Measurements from ENCODE around the gene SNRNP35. TPM values are rescaled to one million over a fixed set of nuclear protein-coding genes. Genes with fewer than 3 reads are reported as not detected.
"Not testable (repeated sequence)": the region's sequence is repeated elsewhere in the genome, so short reads cannot be mapped to it uniquely, and the experiment has no call there.

Gene SNRNP35
- total RNA-seq, 2 experiments from 2014 or later, result 21.5 to 21.8 TPM

GRCh38 chr12:123481251-123481650 is 23.3 kb downstream of the SNRNP35 start:
- H3K9me3 Mint-ChIP-seq; H3K27me3 Mint-ChIP-seq (ENCODE audit: low read depth); H3K36me3 Mint-ChIP-seq (ENCODE audit: low read depth); H3K27ac Mint-ChIP-seq; CTCF ChIA-PET; intact Hi-C loops (cut with micrococcal nuclease); DNase-seq; H3K4me3 Mint-ChIP-seq: not testable (repeated sequence)
- peaks cover 46% of the 10 kb centered on the region for H3K4me1 Mint-ChIP-seq (ENCODE audit: low read depth)

- no peaks in the 10 kb centered on the region for H3K9me3 Mint-ChIP-seq
- intact Hi-C loops (cut with micrococcal nuclease), result no loop called here
- CTCF ChIA-PET, result no interaction called here
- H3K4me1 Mint-ChIP-seq (ENCODE audit: low read depth), result peaks cover 37% of the 10 kb centered on the region
- no peaks in the 10 kb centered on the region for H3K27me3 Mint-ChIP-seq (ENCODE audit: low read depth)
- H3K27ac Mint-ChIP-seq, result no peak overlapping the region
- H3K4me3 Mint-ChIP-seq, result no peak overlapping the region
- DNase-seq, result no peak
- H3K36me3 Mint-ChIP-seq (ENCODE audit: low read depth), result no peaks in the 10 kb centered on the region
Measured at GRCh38 chr12:123482876-123483275, 24.9 kb downstream of the SNRNP35 start.

- intact Hi-C loops (cut with micrococcal nuclease), result no loop called here
- H3K27me3 Mint-ChIP-seq (ENCODE audit: low read depth), result no peaks in the 10 kb centered on the region
- DNase-seq, result peak; percentile 39
- H3K36me3 Mint-ChIP-seq (ENCODE audit: low read depth), result no peaks in the 10 kb centered on the region
- peaks cover 37% of the 10 kb centered on the region for H3K4me1 Mint-ChIP-seq (ENCODE audit: low read depth)
- no peaks in the 10 kb centered on the region for H3K9me3 Mint-ChIP-seq
- CTCF ChIA-PET, result interaction anchor here (1.0 kb wide), 1 partner anchor 11 kb away, joined by 4 read pairs; no protein-coding TSS in a partner anchor
- no peak overlapping the region for H3K27ac Mint-ChIP-seq
- H3K4me3 Mint-ChIP-seq, result no peak overlapping the region
Measured at GRCh38 chr12:123483602-123484248, 25.8 kb downstream of the SNRNP35 start.

- H3K27ac Mint-ChIP-seq, result no peak overlapping the region
- H3K27me3 Mint-ChIP-seq (ENCODE audit: low read depth), result no peaks in the 10 kb centered on the region
Measured at GRCh38 chr12:123485756-123486155, 27.8 kb downstream of the SNRNP35 start.

GRCh38 chr12:123487428-123487827 is 29.5 kb downstream of the SNRNP35 start:
- H3K27ac Mint-ChIP-seq, result no peak overlapping the region
- H3K4me3 Mint-ChIP-seq, result no peak overlapping the region
- H3K27me3 Mint-ChIP-seq (ENCODE audit: low read depth), result no peaks in the 10 kb centered on the region
- CTCF ChIA-PET, result no interaction called here
- no peak for DNase-seq
- peaks cover 23% of the 10 kb centered on the region for H3K4me1 Mint-ChIP-seq (ENCODE audit: low read depth)
- intact Hi-C loops (cut with micrococcal nuclease), result no loop called here
- H3K9me3 Mint-ChIP-seq, result no peaks in the 10 kb centered on the region
- no peaks in the 10 kb centered on the region for H3K36me3 Mint-ChIP-seq (ENCODE audit: low read depth)

More at GRCh38 chr12:123485756-123486155, 27.8 kb downstream of the SNRNP35 start:
- Mint-ChIP-seq H3K4me3 (no peak overlapping the region), H3K4me1 (ENCODE audit: low read depth) (peaks cover 25% of the 10 kb centered on the region), H3K36me3 (ENCODE audit: low read depth) (no peaks in the 10 kb centered on the region), H3K9me3 (no peaks in the 10 kb centered on the region)
- intact Hi-C loops (cut with micrococcal nuclease), result no loop called here
- DNase-seq, result no peak
- CTCF ChIA-PET, result no interaction called here

- H3K9me3 Mint-ChIP-seq, result no peaks in the 10 kb centered on the region
- H3K27ac Mint-ChIP-seq, result no peak overlapping the region
- no peak overlapping the region for H3K4me3 Mint-ChIP-seq
- peaks cover 14% of the 10 kb centered on the region for H3K4me1 Mint-ChIP-seq (ENCODE audit: low read depth)
- CTCF ChIA-PET, result no interaction called here
- no peaks in the 10 kb centered on the region for H3K27me3 Mint-ChIP-seq (ENCODE audit: low read depth)
- intact Hi-C loops (cut with micrococcal nuclease), result no loop called here
- no peaks in the 10 kb centered on the region for H3K36me3 Mint-ChIP-seq (ENCODE audit: low read depth)
- DNase-seq, result no peak
Measured at GRCh38 chr12:123488539-123489230, 30.7 kb downstream of the SNRNP35 start.

- intact Hi-C loops (cut with micrococcal nuclease), result no loop called here
- CTCF ChIA-PET, result interaction anchor here (0.6 kb wide), 1 partner anchor 501 kb away, joined by 6 read pairs; no protein-coding TSS in a partner anchor
- H3K4me3 Mint-ChIP-seq, result no peak overlapping the region
Measured at GRCh38 chr12:123489580-123489979, 31.6 kb downstream of the SNRNP35 start.

GRCh38 chr12:123490089-123490488 is 32.1 kb downstream of the SNRNP35 start:
- intact Hi-C loops (cut with micrococcal nuclease), result no loop called here
- Mint-ChIP-seq H3K27ac (no peak overlapping the region), H3K36me3 (ENCODE audit: low read depth) (no peaks in the 10 kb centered on the region), H3K4me3 (no peak overlapping the region), H3K27me3 (ENCODE audit: low read depth) (no peaks in the 10 kb centered on the region), H3K4me1 (ENCODE audit: low read depth) (peaks cover under 1% of the 10 kb centered on the region), H3K9me3 (no peaks in the 10 kb centered on the region)
- DNase-seq, result no peak
- CTCF ChIA-PET, result interaction anchor here (0.6 kb wide), 1 partner anchor 500 kb away, joined by 6 read pairs; no protein-coding TSS in a partner anchor

More at GRCh38 chr12:123489580-123489979, 31.6 kb downstream of the SNRNP35 start:
- H3K27ac Mint-ChIP-seq, result no peak overlapping the region
- peaks cover 5% of the 10 kb centered on the region for H3K4me1 Mint-ChIP-seq (ENCODE audit: low read depth)
- H3K36me3 Mint-ChIP-seq (ENCODE audit: low read depth), result no peaks in the 10 kb centered on the region
- no peaks in the 10 kb centered on the region for H3K9me3 Mint-ChIP-seq
- DNase-seq, result no peak
- no peaks in the 10 kb centered on the region for H3K27me3 Mint-ChIP-seq (ENCODE audit: low read depth)

- Mint-ChIP-seq H3K36me3 (ENCODE audit: low read depth) (no peaks in the 10 kb centered on the region), H3K9me3 (no peaks in the 10 kb centered on the region), H3K27ac (no peak overlapping the region), H3K4me3 (no peak overlapping the region), H3K27me3 (ENCODE audit: low read depth) (no peaks in the 10 kb centered on the region), H3K4me1 (ENCODE audit: low read depth) (no peaks in the 10 kb centered on the region)
- intact Hi-C loops (cut with micrococcal nuclease), result no loop called here
- CTCF ChIA-PET, result no interaction called here
- DNase-seq, result no peak
Measured at GRCh38 chr12:123491056-123491455, 33.1 kb downstream of the SNRNP35 start.

- H3K36me3 Mint-ChIP-seq (ENCODE audit: low read depth), result no peaks in the 10 kb centered on the region
- H3K9me3 Mint-ChIP-seq, result no peaks in the 10 kb centered on the region
- no peak overlapping the region for H3K4me3 Mint-ChIP-seq
- no peak overlapping the region for H3K27ac Mint-ChIP-seq
- intact Hi-C loops (cut with micrococcal nuclease), result no loop called here
- no peak for DNase-seq
- no peaks in the 10 kb centered on the region for H3K27me3 Mint-ChIP-seq (ENCODE audit: low read depth)
- CTCF ChIA-PET, result no interaction called here
- H3K4me1 Mint-ChIP-seq (ENCODE audit: low read depth), result no peaks in the 10 kb centered on the region
Measured at GRCh38 chr12:123491481-123491880, 33.5 kb downstream of the SNRNP35 start.

GRCh38 chr12:123492339-123493039 is 34.5 kb downstream of the SNRNP35 start:
- H3K4me1 Mint-ChIP-seq (ENCODE audit: low read depth); H3K36me3 Mint-ChIP-seq (ENCODE audit: low read depth); H3K27ac Mint-ChIP-seq; DNase-seq; H3K27me3 Mint-ChIP-seq (ENCODE audit: low read depth); H3K4me3 Mint-ChIP-seq; intact Hi-C loops (cut with micrococcal nuclease); CTCF ChIA-PET; H3K9me3 Mint-ChIP-seq: not testable (repeated sequence)

- no peak for DNase-seq
- intact Hi-C loops (cut with micrococcal nuclease), result no loop called here
- CTCF ChIA-PET, result no interaction called here
- no peak overlapping the region for H3K4me3 Mint-ChIP-seq
- H3K36me3 Mint-ChIP-seq (ENCODE audit: low read depth), result no peaks in the 10 kb centered on the region
- H3K27me3 Mint-ChIP-seq (ENCODE audit: low read depth), result no peaks in the 10 kb centered on the region
- H3K4me1 Mint-ChIP-seq (ENCODE audit: low read depth), result no peaks in the 10 kb centered on the region
- no peaks in the 10 kb centered on the region for H3K9me3 Mint-ChIP-seq
- H3K27ac Mint-ChIP-seq, result no peak overlapping the region
Measured at GRCh38 chr12:123494124-123494851, 36.3 kb downstream of the SNRNP35 start.

All from activated naive CD4-positive, alpha-beta T cell treated with anti-CD3 and anti-CD28 coated beads for 36 hours (primary cell).